Right lobe of liver (tissue), 6 donors: ENCODE results near the gene MAP3K19. TPM values are rescaled to one million over a fixed set of nuclear protein-coding genes. Genes with fewer than 3 reads are reported as not detected.

Source experiments
- ATAC-seq, 4 donors: fragments of 200-7000 bp; cut with Tn5 transposase; one replicate each; pipeline ENCODE4 v1.9.1; 2020; ENCODE audit warnings: mild to moderate bottlenecking in 4 of 4, moderate library complexity in 4 of 4
- DNase-seq, 3 donors: peaks; one replicate each; pipeline ENCODE4 v3.0.0-alpha.2; 2020
- H3K27ac ChIP-seq, 3 donors: fragments of 200-600 bp; one replicate each; pipeline ENCODE4 v1.8.0; 2022
- H3K27me3 ChIP-seq, 2 donors: fragments of 200-600 bp; one replicate each; pipeline ENCODE4 v1.8.0; 2022
- H3K36me3 ChIP-seq, 4 donors: fragments of 200-600 bp; sonication (generic) in 1 of 4; one replicate each; pipeline versions ENCODE4 v1.5.1 to v1.8.0; 2017 to 2022; ENCODE audit warnings: control low read depth in 1 of 4
- H3K4me1 ChIP-seq, 4 donors: fragments of 200-600 bp; sonication (generic) in 1 of 4; one replicate each; pipeline versions ENCODE4 v1.5.1 to v1.8.0; 2017 to 2022; ENCODE audit warnings: control low read depth in 1 of 4
- H3K4me3 ChIP-seq, 3 donors: fragments of 200-600 bp; one replicate each; pipeline ENCODE4 v1.8.0; 2022
- H3K9me3 ChIP-seq, 4 donors: fragments of 200-600 bp; sonication (generic) in 1 of 4; one replicate each; pipeline versions ENCODE4 v1.5.1 to v1.8.0; 2017 to 2022; ENCODE audit warnings: control low read depth in 1 of 4
- POLR2A ChIP-seq: fragments of 450-650 bp; IDR thresholded peaks from one replicate; pipeline ENCODE4 v1.6.1; 2017; ENCODE audit warnings: antibody characterized with exemption, mild to moderate bottlenecking
- WGBS: methylation state at CpG from one replicate; pipeline ENCODE4 v1.1.6; 2018; ENCODE audit warnings: low coverage, low lambda C conversion rate; ENCODE audit not compliant: insufficient coverage; ENCODE audit errors: missing lambda C conversion rate; 5-methylcytosine and 5-hydroxymethylcytosine counted together
- intact Hi-C, 2 donors: fragments of 100-400 bp; cut with DNase I; formaldehyde crosslinking; loops; one replicate each; pipeline versions ENCODE4 v1.11.2 to v1.14.1; 2022
- long read RNA-seq: library from polyadenylated mRNA; unstranded; transcript quantifications from one replicate; pipeline ENCODE4 v2.0.0, GENCODE V29; 2019
- total RNA-seq, 6 experiments: library from RNA; depleted of rRNA in 2 of 6; stranded (reverse); fragments of >200 nt in 2 of 6; fragmentation: NEBNext Ultra II Directional in 3 of 6; extraction: Animal tissue kit (Norgen Biotek cat#: 25700) in 3 of 6; gene quantifications; one replicate each; pipeline versions ENCODE4 v1.1.0 to v1.2.4, GENCODE V29; 2016 to 2023
- TF ChIP-seq, protein P1 (sequence below), 4 donors: fragments of 200-600 bp in 3 of 4; fragments of 450-650 bp in 1 of 4; IDR thresholded peaks; one replicate each; pipeline versions ENCODE4 v1.5.1 to v1.8.0; 2016 to 2022; ENCODE audit warnings: antibody characterized with exemption in 4 of 4, mild to moderate bottlenecking in 2 of 4
- donor health status: DM: no; HTN: yes; CAD: no.
- donor health status: DM: no; HTN: no; CAD: no.
- donor health status: DM: no; HTN: no; CAD: no.
- donor health status: DM: no; HTN: yes; CAD: no.
- donor health status: DM: no; HTN: yes; CAD: no.

The MAP3K19 gene, protein sequence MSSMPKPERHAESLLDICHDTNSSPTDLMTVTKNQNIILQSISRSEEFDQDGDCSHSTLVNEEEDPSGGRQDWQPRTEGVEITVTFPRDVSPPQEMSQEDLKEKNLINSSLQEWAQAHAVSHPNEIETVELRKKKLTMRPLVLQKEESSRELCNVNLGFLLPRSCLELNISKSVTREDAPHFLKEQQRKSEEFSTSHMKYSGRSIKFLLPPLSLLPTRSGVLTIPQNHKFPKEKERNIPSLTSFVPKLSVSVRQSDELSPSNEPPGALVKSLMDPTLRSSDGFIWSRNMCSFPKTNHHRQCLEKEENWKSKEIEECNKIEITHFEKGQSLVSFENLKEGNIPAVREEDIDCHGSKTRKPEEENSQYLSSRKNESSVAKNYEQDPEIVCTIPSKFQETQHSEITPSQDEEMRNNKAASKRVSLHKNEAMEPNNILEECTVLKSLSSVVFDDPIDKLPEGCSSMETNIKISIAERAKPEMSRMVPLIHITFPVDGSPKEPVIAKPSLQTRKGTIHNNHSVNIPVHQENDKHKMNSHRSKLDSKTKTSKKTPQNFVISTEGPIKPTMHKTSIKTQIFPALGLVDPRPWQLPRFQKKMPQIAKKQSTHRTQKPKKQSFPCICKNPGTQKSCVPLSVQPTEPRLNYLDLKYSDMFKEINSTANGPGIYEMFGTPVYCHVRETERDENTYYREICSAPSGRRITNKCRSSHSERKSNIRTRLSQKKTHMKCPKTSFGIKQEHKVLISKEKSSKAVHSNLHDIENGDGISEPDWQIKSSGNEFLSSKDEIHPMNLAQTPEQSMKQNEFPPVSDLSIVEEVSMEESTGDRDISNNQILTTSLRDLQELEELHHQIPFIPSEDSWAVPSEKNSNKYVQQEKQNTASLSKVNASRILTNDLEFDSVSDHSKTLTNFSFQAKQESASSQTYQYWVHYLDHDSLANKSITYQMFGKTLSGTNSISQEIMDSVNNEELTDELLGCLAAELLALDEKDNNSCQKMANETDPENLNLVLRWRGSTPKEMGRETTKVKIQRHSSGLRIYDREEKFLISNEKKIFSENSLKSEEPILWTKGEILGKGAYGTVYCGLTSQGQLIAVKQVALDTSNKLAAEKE (N-terminal part only)
- not detected for total RNA-seq
- long read RNA-seq: 0 reads

DNA sequence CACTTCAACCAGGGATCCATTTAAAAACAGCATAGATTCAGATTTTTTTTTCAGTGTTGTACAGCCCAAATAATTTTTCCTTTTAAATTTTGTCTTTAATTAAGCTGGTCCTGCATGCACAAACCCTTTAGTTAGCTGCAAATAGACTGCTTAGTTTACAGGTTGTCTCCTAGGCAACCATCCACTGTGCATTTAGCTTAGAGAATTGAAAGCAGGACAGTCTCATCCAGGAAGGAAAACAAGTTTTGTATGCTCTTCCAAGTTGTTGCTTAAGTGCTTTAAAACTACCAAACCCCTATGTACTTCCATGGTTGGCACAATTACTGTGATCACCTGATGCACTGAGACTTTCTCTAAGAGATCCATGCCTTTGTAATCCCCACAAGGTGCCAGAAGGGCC lies at the start of gene MAP3K19:
MAP3K19 (minus strand) TSS at position 148 of the 400 bp plus-strand sequence. CDS start 22,800 bp downstream, outside the sequence.
- ATAC-seq (no peak), DNase-seq (no peak)
- H3K4me1 ChIP-seq: peaks cover 0 to 3% (median 0%) of the 10 kb centered on the region in 4 donors

DNA sequence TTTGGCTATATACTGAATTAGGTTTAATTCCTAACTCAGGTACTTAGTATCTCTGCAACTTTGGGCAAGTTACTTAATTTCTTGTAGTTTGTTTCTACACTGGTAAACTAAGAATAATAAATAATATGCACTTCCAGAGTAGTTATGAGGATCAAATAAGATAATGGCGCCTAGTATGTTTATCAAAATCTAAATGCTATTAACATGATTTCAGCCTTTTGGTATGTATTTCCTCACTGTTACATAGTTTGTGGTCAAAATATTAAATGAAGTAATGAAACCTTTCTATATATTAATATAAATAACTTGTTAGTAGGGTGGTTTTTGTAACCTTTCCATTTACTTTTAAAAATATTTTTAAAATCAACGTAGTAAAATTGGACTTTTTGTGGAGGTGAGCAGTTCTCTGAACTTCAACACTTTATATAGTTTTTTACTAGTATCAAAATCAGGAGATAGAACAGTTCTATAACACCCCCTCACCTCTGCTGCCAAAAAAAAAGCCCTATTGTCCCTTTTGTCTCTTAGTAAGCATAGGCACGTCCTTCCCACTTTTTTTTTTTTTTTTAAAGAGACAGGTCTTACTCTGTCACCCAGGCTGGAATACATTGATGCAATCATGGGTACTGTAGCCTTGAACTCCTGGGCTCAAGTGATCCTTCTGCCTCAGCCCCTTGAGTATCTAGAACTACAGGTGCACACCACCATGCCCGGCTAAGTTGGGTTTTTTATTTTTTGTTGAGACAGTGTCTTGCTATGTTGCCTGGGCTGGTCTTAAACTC lies 49.6 kb upstream of the MAP3K19 start:
- TF ChIP-seq, protein P1, sequence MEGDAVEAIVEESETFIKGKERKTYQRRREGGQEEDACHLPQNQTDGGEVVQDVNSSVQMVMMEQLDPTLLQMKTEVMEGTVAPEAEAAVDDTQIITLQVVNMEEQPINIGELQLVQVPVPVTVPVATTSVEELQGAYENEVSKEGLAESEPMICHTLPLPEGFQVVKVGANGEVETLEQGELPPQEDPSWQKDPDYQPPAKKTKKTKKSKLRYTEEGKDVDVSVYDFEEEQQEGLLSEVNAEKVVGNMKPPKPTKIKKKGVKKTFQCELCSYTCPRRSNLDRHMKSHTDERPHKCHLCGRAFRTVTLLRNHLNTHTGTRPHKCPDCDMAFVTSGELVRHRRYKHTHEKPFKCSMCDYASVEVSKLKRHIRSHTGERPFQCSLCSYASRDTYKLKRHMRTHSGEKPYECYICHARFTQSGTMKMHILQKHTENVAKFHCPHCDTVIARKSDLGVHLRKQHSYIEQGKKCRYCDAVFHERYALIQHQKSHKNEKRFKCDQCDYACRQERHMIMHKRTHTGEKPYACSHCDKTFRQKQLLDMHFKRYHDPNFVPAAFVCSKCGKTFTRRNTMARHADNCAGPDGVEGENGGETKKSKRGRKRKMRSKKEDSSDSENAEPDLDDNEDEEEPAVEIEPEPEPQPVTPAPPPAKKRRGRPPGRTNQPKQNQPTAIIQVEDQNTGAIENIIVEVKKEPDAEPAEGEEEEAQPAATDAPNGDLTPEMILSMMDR (IDR thresholded peaks at IDR 0.05): no peak
- no peak for TF ChIP-seq POLR2A
- Histone ChIP-seq H3K4me3 (no peak overlapping the region), H3K27me3 (no peaks in the 10 kb centered on the region), H3K4me1 (peaks cover 0 to 4% (median under 1%) of the 10 kb centered on the region in 4 donors), H3K27ac (no peak overlapping the region), H3K36me3 (no peaks in the 10 kb centered on the region), H3K9me3 (no peaks in the 10 kb centered on the region)
- intact Hi-C loops: no loop called here
- DNase-seq (no peak), ATAC-seq (no peak)
- 80% methylated on average over 4 of the region's 4 CpGs for WGBS

More for the DNA sequence above, at the start of gene MAP3K19:
- no peaks in the 10 kb centered on the region for H3K27me3 ChIP-seq
- TF ChIP-seq, protein P1 (IDR thresholded peaks at IDR 0.05): no peak
- no peak for TF ChIP-seq POLR2A
- H3K36me3 ChIP-seq: no peaks in the 10 kb centered on the region
- no peak within 1 kb of the TSS for H3K4me3 ChIP-seq
- no peaks in the 10 kb centered on the region for H3K9me3 ChIP-seq
- H3K27ac ChIP-seq: no peak within 1 kb of the TSS
- intact Hi-C loops: no loop called here

DNA sequence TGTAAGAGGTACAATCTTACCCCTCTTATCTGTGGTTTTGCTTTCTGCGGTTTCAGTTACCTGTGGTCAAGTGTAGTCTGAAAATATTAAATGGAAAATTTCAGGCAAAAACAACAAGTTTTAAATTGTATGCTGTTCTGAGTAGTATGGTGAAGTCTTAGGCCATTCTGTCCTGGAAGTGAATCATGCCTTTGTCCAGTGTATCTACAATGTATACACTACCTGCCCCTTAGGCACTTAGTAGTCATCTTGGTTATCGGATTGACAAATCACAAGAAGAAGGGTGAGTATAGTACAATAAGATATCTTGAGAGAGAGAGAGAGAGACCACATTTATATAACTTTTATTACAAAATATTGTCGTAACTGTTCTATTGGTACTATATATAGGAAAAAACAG lies 48.3 kb upstream of the MAP3K19 start:
- intact Hi-C loops: no loop called here
- Histone ChIP-seq H3K27me3 (no peaks in the 10 kb centered on the region), H3K4me3 (no peak overlapping the region), H3K4me1 (peaks cover 0 to 17% (median 7%) of the 10 kb centered on the region in 4 donors), H3K27ac (no peak overlapping the region), H3K36me3 (no peaks in the 10 kb centered on the region), H3K9me3 (no peaks in the 10 kb centered on the region)
- ATAC-seq: no peak
- WGBS: 95% methylated on average over 3 of the region's 3 CpGs
- TF ChIP-seq POLR2A: no peak
- TF ChIP-seq, protein P1 (IDR thresholded peaks at IDR 0.05): no peak
- no peak for DNase-seq

DNA sequence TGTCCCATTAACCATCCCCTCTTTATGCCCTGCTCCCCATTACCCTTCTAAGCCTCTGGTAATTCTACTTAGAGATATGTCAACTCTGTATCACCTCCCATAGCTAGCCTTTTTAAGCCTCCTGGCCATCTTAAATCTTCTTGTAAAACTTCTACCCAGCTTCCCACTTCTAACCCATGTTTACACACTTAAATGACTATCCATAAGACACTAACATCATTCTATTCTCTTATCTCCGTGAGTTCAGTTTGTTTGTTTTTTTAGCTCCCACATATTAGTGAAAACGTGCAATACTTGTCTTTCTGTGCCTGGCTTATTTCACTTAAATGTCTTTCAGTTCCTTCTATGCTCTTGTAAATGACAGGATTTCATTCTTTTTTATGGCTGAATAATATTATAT lies 47.3 kb upstream of the MAP3K19 start:
- no peaks in the 10 kb centered on the region for H3K9me3 ChIP-seq
- WGBS: 84% methylated on average over 2 of the region's 2 CpGs
- DNase-seq (no peak), ATAC-seq (no peak)
- H3K4me1 ChIP-seq: peaks cover 0 to 19% (median 8%) of the 10 kb centered on the region in 4 donors
- H3K27ac ChIP-seq: no peak overlapping the region
- intact Hi-C loops: no loop called here
- H3K4me3 ChIP-seq: no peak overlapping the region
- TF ChIP-seq, protein P1 (IDR thresholded peaks at IDR 0.05): no peak
- no peak for TF ChIP-seq POLR2A
- H3K36me3 ChIP-seq: no peaks in the 10 kb centered on the region
- no peaks in the 10 kb centered on the region for H3K27me3 ChIP-seq
